Ovary (tissue), 3 donors: ENCODE results near the gene OAS2.

Source experiments
- EP300 ChIP-seq: sonication (generic); formaldehyde crosslinking; IDR thresholded peaks from one replicate; pipeline ENCODE4 v1.6.1; 2017; ENCODE audit warnings: antibody characterized with exemption
- TF ChIP-seq, protein P1 (sequence below), 3 donors: fragments of 450-650 bp in 2 of 3; fragments of 200-600 bp in 1 of 3; IDR thresholded peaks; one replicate each; pipeline versions ENCODE4 v1.5.1 to v1.8.0; 2016 to 2022; ENCODE audit warnings: antibody characterized with exemption in 3 of 3, mild to moderate bottlenecking in 1 of 3
- donor health status: DM: no; HTN: no; CAD: no.

DNA sequence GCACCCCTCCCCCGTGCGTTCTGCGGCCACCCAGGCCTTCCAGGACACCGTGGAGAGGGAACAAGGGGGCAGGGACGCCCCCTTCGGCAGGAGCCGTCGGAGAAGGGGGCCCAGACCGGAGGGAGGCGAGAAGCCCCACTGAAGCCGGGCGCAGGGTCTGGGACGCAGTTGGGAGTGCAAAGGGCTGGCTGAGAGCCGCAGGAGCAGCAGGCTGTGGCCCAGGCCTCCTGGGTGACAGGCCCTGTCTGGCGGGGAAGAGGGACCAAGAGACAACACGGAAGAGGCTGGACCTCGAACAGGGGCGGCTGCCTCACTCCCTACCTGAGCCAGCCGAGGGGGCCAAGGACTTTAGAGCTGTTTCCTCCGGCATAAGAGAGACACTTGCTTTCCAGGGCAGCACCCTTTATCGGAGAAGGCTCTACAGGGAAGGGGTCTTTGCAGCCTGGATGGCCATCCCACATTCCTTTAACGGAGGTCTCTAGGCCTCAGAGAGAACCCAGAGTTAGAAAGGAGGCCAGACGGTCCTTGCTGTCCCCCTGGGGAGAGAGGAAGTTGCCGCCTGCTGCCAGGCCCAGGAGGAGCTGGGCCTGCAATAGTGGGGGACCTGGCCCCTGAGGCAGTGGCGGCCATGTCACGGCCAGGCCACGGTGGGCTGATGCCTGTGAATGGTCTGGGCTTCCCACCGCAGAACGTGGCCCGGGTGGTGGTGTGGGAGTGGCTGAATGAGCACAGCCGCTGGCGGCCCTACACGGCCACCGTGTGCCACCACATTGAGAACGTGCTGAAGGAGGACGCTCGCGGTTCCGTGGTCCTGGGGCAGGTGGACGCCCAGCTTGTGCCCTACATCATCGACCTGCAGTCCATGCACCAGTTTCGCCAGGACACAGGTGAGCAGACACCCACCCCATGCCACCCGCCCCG is 79.5 kb downstream of the OAS2 start:
- TF ChIP-seq, protein P1, sequence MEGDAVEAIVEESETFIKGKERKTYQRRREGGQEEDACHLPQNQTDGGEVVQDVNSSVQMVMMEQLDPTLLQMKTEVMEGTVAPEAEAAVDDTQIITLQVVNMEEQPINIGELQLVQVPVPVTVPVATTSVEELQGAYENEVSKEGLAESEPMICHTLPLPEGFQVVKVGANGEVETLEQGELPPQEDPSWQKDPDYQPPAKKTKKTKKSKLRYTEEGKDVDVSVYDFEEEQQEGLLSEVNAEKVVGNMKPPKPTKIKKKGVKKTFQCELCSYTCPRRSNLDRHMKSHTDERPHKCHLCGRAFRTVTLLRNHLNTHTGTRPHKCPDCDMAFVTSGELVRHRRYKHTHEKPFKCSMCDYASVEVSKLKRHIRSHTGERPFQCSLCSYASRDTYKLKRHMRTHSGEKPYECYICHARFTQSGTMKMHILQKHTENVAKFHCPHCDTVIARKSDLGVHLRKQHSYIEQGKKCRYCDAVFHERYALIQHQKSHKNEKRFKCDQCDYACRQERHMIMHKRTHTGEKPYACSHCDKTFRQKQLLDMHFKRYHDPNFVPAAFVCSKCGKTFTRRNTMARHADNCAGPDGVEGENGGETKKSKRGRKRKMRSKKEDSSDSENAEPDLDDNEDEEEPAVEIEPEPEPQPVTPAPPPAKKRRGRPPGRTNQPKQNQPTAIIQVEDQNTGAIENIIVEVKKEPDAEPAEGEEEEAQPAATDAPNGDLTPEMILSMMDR (IDR thresholded peaks at IDR 0.05): no peak
- no peak for TF ChIP-seq EP300
